Esophagus (tissue), 2 donors: ENCODE results near the gene RAET1G. TPM values are rescaled to one million over a fixed set of nuclear protein-coding genes. Genes with fewer than 3 reads are reported as not detected.
A peak's percentile ranks its signal among the peaks of the same experiment; 100 is the strongest.
"Not testable (repeated sequence)": the region's sequence is repeated elsewhere in the genome, so short reads cannot be mapped to it uniquely, and the experiment has no call there.

Source experiments
- H3K27ac ChIP-seq, 2 donors: one replicate each; pipeline ENCODE4 v1.5.1; 2013; ENCODE audit warnings: low read depth in 2 of 2, mild to moderate bottlenecking in 2 of 2, inconsistent platforms in 1 of 2, low read length in 1 of 2, moderate library complexity in 1 of 2
- H3K27me3 ChIP-seq, 2 donors: one replicate each; pipeline ENCODE4 v1.6.1; 2013; ENCODE audit warnings: low read length in 2 of 2, control low read depth in 1 of 2, mild to moderate bottlenecking in 1 of 2; ENCODE audit not compliant: insufficient read depth in 2 of 2, control insufficient read depth in 1 of 2
- H3K36me3 ChIP-seq, 2 donors: one replicate each; pipeline ENCODE4 v1.6.1; 2013; ENCODE audit warnings: low read length in 1 of 2; ENCODE audit not compliant: control insufficient read depth in 2 of 2, insufficient read depth in 2 of 2
- H3K4me1 ChIP-seq, 2 donors: one replicate each; pipeline ENCODE4 v1.6.1; 2013; ENCODE audit warnings: low read length in 1 of 2; ENCODE audit not compliant: control insufficient read depth in 2 of 2, insufficient read depth in 2 of 2
- H3K4me3 ChIP-seq, 2 donors: one replicate each; pipeline ENCODE4 v1.5.1; 2013; ENCODE audit warnings: low read length in 2 of 2, mild to moderate bottlenecking in 2 of 2, low read depth in 1 of 2, moderate library complexity in 1 of 2
- H3K9me3 ChIP-seq, 2 donors: one replicate each; pipeline ENCODE4 v1.6.1; 2013; ENCODE audit warnings: mild to moderate bottlenecking in 2 of 2, low read depth in 1 of 2, low read length in 1 of 2, moderate library complexity in 1 of 2; ENCODE audit not compliant: control insufficient read depth in 2 of 2, insufficient read depth in 1 of 2
- WGBS, 2 donors: extraction: QIAGEN DNeasy Blood & Tissue Kit; methylation state at CpG; one replicate each; pipeline ENCODE4 v1.1.7; 2013; 5-methylcytosine and 5-hydroxymethylcytosine counted together
- polyA plus RNA-seq, 2 donors: library from polyadenylated mRNA; stranded (reverse); fragments of 200-250 nt; gene quantifications; one replicate each; pipeline ENCODE4 v1.2.3, GENCODE V29; 2013
- donor health status: healthy with polysubstance abuse.
- donor health status: Bipolar disorder and iron deficiency.

Gene RAET1G
- polyA plus RNA-seq, 2 donors = 8.9 to 21.2 TPM

DNA sequence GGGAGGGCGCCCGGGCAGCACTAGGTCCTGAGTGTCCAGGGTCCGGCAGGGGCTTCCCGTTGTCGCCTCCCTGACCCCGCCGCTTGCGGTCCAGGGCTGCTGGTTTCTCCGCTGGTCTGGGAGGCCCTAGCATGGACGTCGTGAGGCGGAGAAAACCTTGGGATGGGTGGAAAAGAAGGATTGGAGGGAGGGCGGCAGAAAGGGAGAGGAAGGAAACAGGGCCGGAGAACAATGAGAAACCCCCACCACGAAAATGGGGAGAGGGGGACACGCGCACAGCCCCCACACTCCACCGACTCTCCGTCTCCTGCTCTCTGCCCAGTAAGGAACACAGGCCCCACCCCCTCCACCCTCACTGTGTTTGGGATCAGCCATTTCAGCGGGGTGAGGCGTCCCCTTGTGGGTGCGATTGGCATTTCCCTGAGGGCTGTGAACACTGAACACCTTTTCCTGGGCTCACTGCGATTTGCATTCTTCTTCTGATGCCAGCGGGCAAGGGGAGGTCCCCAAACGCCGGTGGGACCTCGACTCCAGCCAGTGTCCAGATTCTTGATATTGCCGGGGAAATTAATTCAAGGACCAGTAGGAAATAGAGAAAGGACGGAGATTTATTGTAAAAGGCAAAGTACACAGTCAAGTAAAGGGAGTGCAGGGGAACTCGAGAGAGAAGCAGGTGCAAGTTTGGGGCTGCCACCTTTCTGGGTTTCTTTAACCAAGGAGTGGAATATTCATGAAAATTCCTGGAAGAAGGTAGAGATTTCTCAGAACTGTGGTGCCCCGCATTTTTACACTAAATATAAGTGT lies 3.3 kb upstream of the RAET1G start:
- H3K36me3 ChIP-seq = no peaks in the 10 kb centered on the region
- peak overlapping the region; percentile 48 to 66 for H3K4me3 ChIP-seq
- H3K9me3 ChIP-seq = peaks cover 0 to 1% of the 10 kb centered on the region in 2 donors
- H3K4me1 ChIP-seq = peaks cover 0 to 12% of the 10 kb centered on the region in 2 donors
- peak overlapping the region; percentile 20 to 66 for H3K27ac ChIP-seq
- H3K27me3 ChIP-seq = no peaks in the 10 kb centered on the region
- WGBS, 2 donors = 2 to 3% methylated on average over 29 to 31 of the region's 31 CpGs

GRCh38 chr6:149925253-149925973 lies 2.5 kb upstream of the RAET1G start:
- WGBS, 2 donors = 10 to 14% methylated on average over 33 to 34 of the region's 34 CpGs
- Histone ChIP-seq H3K9me3 (peaks cover 0 to 1% of the 10 kb centered on the region in 2 donors), H3K27me3 (no peaks in the 10 kb centered on the region), H3K4me1 (peaks cover 0 to 12% of the 10 kb centered on the region in 2 donors), H3K36me3 (no peaks in the 10 kb centered on the region), H3K27ac (peak overlapping the region; percentile 20 to 66), H3K4me3 (peak overlapping the region; percentile 48 to 66)

DNA sequence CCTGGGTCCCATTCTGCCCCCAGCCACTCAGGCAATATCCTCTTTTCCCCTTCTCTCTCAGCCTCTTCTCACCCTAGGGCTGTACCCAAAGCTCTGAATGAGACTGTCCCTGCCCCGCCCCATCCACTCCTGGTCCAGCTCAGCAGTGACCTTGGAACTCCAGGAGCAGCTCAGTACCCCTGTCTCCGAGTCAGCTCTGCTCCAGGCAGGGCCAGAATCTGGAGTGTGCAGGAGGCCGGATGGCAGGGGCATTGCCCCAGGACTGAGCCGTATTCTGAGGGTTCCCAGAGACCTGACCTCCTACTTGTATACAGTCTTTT lies 2.0 kb upstream of the RAET1G start:
- Histone ChIP-seq H3K27me3 (no peaks in the 10 kb centered on the region), H3K27ac (peak overlapping the region in 1 of 2 donors; percentile 33)
- WGBS, 2 donors = 75 to 77% methylated on average over 4 of the region's 4 CpGs

DNA sequence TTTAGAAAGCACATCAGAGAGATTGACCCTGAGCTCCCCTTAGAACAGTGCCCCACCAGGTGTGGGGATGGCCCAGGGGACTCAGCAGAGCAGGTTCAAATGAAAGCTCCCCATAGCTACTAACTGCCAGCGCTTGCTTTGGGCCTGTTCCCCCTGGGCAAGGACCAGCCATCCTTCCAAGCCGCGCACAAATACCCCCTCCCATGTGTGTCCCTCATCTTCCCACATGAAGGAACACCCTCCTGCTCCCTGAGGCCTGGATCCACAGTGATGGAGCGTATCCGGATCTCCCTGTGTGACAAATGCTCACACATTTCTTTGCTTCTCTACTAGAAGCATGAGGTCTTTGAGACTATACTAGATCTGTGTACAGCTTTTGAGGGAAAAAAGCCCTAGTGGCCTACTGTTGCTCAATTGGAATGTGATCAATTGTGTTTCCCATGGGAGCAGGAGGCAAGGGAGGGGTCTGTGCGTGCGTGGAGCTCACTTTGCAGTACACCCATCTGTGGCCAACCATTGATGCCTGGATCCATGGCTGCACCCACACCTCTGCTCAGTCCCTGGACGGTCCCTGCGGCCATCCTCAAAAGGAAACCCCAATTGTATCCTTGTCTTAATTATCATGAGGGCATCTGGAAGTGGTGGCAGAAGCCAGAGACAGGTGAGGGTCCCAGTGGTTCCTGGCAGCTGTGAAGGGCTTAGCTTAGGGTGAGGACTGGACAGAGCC lies 1.4 kb upstream of the RAET1G start:
- Histone ChIP-seq H3K36me3 (no peaks in the 10 kb centered on the region), H3K27me3 (no peaks in the 10 kb centered on the region), H3K4me3 (no peak overlapping the region), H3K4me1 (peaks cover 0 to 12% of the 10 kb centered on the region in 2 donors), H3K27ac (peak overlapping the region in 1 of 2 donors; percentile 33), H3K9me3 (peaks cover 0 to 1% of the 10 kb centered on the region in 2 donors)
- 78 to 82% methylated on average over 9 of the region's 9 CpGs for WGBS, 2 donors

More for the DNA sequence above, 2.0 kb upstream of the RAET1G start:
- Histone ChIP-seq H3K9me3 (peaks cover 0 to 1% of the 10 kb centered on the region in 2 donors), H3K4me3 (no peak overlapping the region), H3K36me3 (no peaks in the 10 kb centered on the region), H3K4me1 (peaks cover 0 to 12% of the 10 kb centered on the region in 2 donors)

DNA sequence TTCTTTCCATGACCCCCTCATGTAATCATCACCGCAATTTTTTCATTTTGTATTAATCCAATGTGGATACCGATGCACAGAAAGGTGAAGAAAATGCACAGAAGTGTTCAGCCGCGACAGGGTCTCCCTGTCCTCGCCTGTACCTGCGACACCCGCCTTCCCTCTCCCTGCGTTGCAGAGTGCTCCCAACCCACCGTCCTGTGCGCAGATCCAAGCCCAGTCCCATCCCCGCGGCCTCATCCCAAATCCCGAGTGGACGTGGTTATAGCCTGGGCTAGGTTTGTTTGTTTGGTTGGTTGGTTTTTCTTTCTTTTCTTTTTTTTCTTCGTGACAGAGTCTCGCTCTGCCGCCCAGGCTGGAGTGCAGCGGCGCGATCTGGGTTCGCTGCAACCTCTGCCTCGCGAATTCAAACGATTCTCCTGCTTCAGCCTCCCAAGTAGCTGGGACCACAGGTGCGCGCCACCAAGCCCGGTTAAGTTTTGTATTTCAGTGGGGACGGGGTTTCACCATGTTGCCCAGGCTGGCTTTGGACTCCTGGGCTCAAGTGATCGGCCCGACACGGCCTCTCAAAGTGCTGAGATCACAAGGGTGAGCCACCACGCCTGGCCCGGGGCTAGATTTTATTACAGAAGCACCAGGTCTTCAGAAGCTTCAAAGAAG lies 536 bp upstream of the RAET1G start:
- Histone ChIP-seq H3K36me3 (no peaks in the 10 kb centered on the region), H3K4me1 (peaks cover 0 to 12% of the 10 kb centered on the region in 2 donors), H3K9me3 (peaks cover 0 to 1% of the 10 kb centered on the region in 2 donors), H3K4me3 (peak overlapping the region; percentile 36 to 46), H3K27me3 (no peaks in the 10 kb centered on the region), H3K27ac (no peak overlapping the region)
- WGBS, 2 donors = 24 to 26% methylated on average over 33 of the region's 33 CpGs

DNA sequence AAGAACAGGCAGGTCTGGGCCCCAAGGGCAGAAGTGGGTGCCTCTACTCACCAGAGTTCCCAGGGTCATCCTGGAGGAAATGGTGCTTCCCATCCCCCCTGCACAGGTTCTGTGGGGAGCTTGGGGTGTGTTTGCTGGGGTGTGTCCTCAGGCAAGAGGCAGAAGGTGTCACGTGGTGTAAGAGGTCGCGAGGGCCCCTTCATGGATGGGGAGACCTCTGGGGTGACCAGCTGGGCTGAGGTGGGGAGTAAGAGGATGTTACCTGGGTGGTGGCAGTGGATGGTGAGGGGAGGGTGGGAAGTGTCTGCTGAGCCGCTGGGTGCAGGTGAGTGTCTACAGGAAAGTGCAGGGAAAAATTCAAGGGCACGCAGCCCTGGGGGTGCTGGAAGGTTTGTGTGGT lies 830 bp downstream of the RAET1G start:
- 36 to 44% methylated on average over 5 of the region's 5 CpGs for WGBS, 2 donors
- H3K36me3 ChIP-seq, H3K9me3 ChIP-seq, H3K27ac ChIP-seq, H3K27me3 ChIP-seq: not testable (repeated sequence)
- Histone ChIP-seq H3K4me3 (peak overlapping the region in 1 of 2 donors; percentile 46), H3K4me1 (peaks cover 6 to 19% of the 10 kb centered on the region in 2 donors)

DNA sequence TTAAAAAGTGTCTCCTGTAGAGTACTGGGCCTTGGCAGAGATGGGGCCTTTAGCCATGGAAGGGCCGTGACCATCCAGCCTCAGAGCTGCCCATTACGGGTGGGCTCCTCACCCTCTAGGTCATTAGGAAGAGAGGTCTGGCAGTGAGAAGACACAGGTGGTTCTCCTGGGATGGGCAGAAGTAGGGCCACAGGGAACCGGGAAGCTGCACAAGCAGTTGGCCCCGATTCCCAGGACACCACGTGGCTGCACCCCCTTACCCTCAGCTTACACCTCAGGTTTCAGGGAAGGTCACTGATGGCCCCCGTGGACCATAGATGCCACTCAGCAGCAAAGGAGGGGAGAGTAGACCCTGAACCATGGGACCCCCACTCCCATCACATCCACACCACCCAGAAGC lies 1.6 kb downstream of the RAET1G start:
- peaks cover 6 to 19% of the 10 kb centered on the region in 2 donors for H3K4me1 ChIP-seq
- peaks cover 0 to 4% of the 10 kb centered on the region in 2 donors for H3K36me3 ChIP-seq
- H3K27ac ChIP-seq = no peak overlapping the region
- peaks cover 0 to 1% of the 10 kb centered on the region in 2 donors for H3K9me3 ChIP-seq
- 90 to 91% methylated on average over 6 of the region's 6 CpGs for WGBS, 2 donors
- H3K4me3 ChIP-seq = no peak overlapping the region
- no peaks in the 10 kb centered on the region for H3K27me3 ChIP-seq

DNA sequence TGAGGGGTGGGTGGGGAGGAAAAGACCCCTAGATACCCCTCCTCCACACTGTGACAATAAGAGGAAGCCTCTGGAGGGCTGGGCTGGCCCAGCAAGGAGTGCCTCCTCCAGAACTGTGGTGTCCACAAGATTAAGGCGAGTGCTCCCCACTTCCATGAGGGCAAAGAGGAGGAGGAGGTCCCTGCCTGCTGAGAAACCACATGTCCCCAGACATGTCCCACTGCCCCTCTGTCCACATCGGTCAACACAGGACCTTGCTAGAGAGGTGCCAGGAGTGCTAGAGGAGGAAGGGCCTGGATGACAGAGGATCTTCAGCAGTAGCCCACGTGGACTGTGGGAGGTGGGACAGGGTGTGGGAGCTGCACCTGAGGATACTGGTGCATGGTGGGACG lies 3.1 kb downstream of the RAET1G start:
- H3K27ac ChIP-seq = no peak overlapping the region
- H3K9me3 ChIP-seq = peaks cover 0 to 1% of the 10 kb centered on the region in 2 donors
- no peak overlapping the region for H3K4me3 ChIP-seq
- H3K36me3 ChIP-seq = peaks cover 0 to 4% of the 10 kb centered on the region in 2 donors
- 91 to 94% methylated on average over 4 of the region's 4 CpGs for WGBS, 2 donors
- H3K4me1 ChIP-seq = peaks cover 6 to 14% of the 10 kb centered on the region in 2 donors
- H3K27me3 ChIP-seq = no peaks in the 10 kb centered on the region
